Measurements from ENCODE around the gene CKAP5.

CKAP5 gene

DNA sequence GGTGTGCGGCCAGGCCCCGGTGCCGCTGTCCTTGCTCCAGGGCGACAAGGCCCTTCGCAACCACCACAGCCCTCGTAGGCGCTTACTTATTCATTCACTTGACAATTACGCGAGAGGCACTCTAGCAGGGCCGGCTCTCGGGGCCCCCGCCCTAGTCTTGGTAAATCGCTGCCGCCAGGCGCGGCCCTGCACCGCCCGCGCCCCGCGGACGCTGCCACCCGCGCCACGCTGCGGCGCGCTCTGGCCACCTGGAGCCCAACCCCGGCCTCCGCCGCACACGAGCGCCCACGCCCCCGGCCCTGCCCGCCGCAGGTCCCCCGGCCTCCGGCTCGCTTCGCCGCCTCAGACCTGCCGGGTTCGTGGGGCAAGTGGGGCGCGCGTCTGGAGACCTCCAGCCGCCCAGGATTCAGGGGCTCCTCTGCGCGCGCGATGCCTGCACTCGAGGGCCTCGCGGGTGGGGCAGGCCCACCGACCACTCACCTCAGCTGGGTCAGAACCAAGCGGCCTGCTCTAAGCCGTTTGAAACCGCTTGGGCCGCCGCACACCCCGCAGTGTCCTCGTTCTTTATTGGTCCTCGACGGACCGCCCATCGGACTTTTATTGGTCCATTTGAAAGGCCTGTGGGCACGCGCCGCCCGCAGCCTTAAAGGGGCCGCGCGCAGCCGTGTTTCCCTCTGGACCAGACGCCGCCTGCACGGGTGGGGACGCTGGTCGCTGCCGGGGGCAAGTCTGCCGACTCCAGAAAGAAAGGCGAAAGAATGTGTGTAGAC is at the start of gene CKAP5:
Gene CKAP5 (minus strand): TSS at position 541 of the 770 bp plus-strand sequence. CDS start 25,049 bp downstream, outside the sequence.
- DNase-seq (ENCODE audit: low read depth) = peak; percentile 90

- no peak for DNase-seq (ENCODE audit: low read depth)
Measured at GRCh38 chr11:46895821-46896220, 49.7 kb upstream of the CKAP5 start.

DNA sequence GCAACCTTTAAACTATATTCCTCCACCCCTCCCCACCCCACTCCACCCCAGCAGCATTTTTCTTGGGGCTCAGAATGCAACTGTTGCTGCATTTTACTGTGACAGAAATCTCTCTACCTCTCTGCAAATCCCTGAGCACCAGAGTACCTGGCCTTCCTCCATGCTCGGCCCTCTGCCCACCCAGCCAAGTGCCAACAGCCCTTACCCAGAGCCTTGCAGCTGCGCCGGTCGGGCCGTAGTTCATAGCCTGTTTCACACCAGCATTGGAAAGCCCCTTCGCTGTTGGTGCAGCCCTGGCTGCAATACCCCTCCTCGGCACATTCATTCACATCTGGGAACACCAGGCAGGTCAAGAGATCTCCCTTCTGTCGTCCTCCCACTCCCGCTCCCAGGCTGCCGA is 48.9 kb upstream of the CKAP5 start:
- no peak for DNase-seq (ENCODE audit: low read depth)

GRCh38 chr11:46894506-46894905 is 48.4 kb upstream of the CKAP5 start:
- no peak for DNase-seq (ENCODE audit: low read depth)

- DNase-seq (ENCODE audit: low read depth) = no peak
Measured at GRCh38 chr11:46892838-46893237, 46.8 kb upstream of the CKAP5 start.

DNA sequence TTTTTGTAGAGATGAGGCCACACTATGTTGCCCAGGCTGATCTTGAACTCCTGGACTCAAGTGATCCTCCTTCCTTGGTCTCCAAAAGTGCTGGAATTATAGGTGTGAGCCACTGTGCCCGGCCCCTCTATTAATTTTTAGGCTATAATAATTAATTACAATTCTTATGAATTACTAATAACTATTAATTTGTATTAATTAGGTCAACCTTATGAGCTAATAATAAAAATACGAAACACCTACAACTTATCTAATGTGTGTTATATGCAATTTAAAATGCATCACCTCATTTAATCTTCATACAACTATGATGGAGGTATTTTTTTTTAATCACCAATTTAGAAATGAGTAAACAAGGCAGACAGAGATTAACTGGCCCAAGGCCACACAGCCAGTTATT is 46.0 kb upstream of the CKAP5 start:
- no peak for DNase-seq (ENCODE audit: low read depth)

GRCh38 chr11:46890665-46891064 is 44.6 kb upstream of the CKAP5 start:
- DNase-seq (ENCODE audit: low read depth) = peak; percentile 30

GRCh38 chr11:46889689-46890475 is 43.8 kb upstream of the CKAP5 start:
- peak; percentile 77 for DNase-seq (ENCODE audit: low read depth)

GRCh38 chr11:46889251-46889650 is 43.2 kb upstream of the CKAP5 start:
- DNase-seq (ENCODE audit: low read depth) = no peak

DNA sequence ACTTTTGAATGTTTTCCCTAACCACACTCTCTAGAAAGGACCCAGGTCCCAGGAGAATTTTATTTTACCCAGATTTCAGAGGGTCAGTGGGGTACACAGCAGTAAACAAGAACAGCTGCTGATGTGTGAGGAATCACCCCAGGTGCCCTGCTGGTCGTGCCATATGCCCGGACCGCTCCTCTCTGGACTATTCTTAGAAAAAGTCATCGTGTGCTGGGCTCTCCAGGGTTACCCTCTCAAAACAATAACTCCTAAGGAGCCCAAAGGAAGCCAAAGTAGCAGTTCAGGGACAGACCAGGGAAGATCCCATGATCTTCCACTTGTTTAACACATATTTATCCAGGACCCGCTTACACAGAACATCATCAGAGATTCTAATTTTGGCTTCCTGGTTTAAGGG is 42.6 kb upstream of the CKAP5 start:
- DNase-seq (ENCODE audit: low read depth) = no peak

- DNase-seq (ENCODE audit: low read depth) = no peak
Measured at GRCh38 chr11:46886211-46886610, 40.1 kb upstream of the CKAP5 start.

DNA sequence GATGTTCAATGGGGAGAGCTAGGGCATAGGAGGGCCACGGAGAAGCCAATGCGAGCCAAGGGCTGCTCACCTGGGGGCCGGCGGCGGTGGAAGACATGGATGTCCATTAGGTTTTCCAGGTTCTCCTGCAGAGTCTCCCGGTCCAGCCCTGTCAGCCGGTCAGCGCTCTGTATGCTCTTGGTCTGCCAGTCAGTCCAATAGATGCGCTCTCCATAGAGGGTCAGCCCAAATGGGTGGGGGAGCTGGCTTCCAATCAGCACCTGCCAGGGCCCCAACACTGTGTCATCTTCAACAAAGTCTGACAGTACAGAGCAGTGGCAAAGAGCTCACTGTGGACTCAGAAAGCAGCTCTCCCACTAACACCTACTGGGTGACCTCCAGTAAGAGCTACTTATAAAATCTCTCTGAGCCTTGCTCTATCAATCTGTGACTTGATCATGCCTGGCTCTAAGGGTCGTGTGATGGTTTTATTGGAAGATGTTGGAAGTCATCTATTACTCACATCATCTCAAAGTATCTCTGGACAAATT is 33.0 kb upstream of the CKAP5 start:
- no peak for DNase-seq (ENCODE audit: low read depth)

GRCh38 chr11:46877580-46877979 is 31.5 kb upstream of the CKAP5 start:
- no peak for DNase-seq (ENCODE audit: low read depth)

DNA sequence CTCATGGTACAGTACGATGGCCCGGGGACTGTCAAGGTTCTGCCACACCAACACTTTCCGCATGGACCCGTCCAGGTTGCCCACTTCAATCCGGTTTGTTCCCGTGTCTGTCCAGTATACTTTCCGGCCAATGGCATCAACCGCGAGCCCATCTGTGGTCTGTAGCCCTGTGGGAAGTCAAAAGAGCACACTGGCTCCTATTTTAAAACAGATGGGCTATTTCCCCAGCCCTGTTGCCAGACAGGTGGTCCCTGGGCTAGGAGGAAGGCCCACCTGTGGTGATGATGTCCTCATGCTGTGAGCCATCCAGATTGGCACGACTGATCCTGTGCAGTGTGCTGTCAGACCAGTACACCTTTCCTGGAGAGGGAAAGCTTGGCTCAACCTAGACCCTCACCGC is 30.4 kb upstream of the CKAP5 start:
- no peak for DNase-seq (ENCODE audit: low read depth)

DNA sequence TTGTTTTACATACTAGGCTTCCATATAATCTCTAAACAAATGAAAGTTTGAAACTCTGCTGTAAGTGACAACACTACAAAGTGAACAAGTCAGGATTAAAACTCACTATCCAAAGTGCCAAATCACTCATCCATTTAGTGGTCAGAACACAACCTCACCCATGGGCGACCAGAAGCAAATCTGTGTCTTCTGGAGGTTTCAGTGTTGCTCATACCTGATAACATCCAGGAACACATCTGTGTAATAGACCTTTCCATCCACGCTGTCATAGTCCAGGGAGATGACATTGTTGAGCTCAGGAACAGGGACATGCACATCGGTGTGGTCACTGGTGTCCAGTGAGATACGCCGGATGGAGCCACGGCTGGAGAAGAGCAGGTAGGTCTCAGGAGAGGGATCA is 28.5 kb upstream of the CKAP5 start:
- DNase-seq (ENCODE audit: low read depth) = no peak

DNA sequence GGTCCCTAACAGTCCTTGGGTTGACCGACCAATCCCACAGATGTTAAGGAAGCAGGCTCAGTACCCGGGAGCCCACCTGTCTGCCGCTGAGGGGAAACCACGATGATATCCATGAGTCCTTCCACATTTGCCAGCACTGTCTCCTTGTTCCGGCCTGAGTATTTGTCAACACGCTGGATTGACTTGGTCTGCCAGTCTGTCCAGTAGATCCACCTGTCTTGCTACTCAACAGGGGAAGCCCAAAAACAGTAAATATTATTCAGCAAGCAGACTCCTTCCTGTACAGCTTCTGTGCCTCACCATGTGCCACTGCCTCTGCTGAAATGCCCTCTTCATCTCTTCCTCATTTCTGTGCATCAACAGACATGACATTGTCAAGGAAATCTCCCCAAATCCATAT is 22.8 kb upstream of the CKAP5 start:
- DNase-seq (ENCODE audit: low read depth) = no peak

DNA sequence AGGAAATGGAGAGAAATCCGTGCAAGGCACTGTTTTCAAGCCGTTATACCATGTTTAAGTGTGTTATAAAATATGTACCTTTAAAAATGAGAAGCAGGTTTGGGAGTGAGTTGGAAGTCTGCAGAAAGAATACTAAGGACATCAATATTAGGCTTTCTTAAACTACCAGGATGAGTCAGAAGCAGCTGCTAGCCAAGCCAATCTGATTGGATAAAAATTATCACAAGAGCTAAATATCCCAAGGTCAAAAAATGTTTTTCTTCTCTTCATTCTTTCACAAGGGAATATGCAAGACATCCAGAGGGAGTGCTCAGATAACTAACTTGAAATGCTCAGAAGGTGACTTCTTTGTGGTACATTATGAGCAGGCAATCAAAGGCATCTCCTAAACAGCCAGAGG is 19.3 kb upstream of the CKAP5 start:
- peak; percentile 80 for DNase-seq (ENCODE audit: low read depth)

DNA sequence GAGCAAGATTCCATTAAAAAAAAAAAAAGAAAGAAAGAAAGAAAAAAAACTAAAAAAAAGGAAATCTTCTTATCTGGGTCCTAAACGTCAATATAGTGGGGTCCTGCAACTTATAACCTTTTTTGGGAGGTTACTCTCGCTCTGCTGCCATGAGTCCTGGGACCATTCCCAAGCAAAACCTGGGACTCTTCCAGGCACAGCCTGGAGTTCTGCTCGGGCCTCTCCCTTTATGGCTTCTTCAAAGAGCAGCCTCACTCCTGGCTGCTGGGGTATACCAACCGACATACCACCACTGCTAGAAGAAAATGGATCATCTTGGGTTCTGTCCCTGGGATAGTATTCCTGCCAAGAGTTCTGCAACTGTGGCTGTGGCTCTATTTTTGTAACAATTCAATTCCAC is 14.1 kb upstream of the CKAP5 start:
- DNase-seq (ENCODE audit: low read depth) = no peak

GRCh38 chr11:46858920-46859546 is 13.0 kb upstream of the CKAP5 start:
- DNase-seq (ENCODE audit: low read depth) = no peak

DNA sequence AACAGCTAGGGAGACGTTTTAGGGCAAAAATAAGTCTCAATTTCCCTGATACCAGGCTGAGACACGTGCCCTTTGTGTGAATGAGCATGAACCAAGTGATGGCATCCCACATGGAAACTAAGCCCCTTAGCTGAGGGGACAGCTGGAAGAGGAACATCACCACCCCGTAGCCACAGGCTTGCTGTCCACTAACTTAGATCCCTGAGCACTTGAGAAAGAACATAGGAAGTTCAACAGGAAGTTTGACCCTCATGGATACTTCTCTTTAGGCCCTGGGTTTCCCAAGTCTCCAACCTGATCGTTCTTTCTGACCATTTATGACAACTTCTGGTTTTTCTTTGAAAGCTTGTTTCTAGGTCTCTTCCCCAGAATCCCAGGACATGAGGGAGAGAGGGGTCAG is 11.6 kb upstream of the CKAP5 start:
- no peak for DNase-seq (ENCODE audit: low read depth)

- DNase-seq (ENCODE audit: low read depth) = no peak
Measured at GRCh38 chr11:46856605-46857343, 10.7 kb upstream of the CKAP5 start.

DNA sequence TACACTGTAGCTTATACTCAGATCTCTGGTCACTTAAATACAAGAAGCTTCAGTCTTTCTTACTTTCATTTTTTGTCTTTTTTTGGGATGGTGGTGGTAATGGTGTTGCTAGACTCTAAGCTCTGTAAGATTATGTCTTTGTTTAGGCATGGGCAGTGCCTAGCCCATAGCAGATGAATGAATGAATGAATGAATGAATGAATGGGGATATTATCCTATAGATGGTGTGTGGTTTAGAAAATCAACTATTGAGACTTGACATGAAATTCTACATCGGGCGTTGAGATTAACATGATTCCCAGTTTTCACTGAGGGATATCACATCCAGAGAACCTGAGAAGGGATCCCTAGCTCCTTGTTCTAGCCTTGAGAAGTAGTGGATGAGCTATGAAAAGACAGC is 9.8 kb upstream of the CKAP5 start:
- DNase-seq (ENCODE audit: low read depth) = no peak

Data from EH (cell line).